Measurements from ENCODE around the gene MUCL3.

DNA sequence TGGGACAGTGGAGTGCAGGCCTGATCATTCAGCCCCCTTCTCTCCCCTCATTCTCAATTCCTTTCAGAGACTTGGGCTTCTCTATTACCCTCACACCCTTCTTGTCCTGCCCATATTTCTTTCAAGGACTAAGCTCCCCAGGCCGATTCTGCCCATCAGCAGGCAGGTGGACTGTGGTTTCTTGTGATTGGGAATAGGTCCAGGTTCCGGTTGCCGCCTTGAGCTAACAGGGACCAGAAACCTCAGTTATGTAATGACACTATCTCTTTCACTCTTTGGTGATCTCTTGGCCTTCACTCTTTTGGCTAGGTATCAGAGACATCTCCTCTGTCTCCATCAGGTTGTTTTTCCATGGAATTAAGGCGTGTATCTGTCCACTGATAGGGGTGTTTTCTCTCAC is 6.5 kb downstream of the MUCL3 start:
- TF ChIP-seq, protein P1, sequence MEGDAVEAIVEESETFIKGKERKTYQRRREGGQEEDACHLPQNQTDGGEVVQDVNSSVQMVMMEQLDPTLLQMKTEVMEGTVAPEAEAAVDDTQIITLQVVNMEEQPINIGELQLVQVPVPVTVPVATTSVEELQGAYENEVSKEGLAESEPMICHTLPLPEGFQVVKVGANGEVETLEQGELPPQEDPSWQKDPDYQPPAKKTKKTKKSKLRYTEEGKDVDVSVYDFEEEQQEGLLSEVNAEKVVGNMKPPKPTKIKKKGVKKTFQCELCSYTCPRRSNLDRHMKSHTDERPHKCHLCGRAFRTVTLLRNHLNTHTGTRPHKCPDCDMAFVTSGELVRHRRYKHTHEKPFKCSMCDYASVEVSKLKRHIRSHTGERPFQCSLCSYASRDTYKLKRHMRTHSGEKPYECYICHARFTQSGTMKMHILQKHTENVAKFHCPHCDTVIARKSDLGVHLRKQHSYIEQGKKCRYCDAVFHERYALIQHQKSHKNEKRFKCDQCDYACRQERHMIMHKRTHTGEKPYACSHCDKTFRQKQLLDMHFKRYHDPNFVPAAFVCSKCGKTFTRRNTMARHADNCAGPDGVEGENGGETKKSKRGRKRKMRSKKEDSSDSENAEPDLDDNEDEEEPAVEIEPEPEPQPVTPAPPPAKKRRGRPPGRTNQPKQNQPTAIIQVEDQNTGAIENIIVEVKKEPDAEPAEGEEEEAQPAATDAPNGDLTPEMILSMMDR (IDR thresholded peaks at IDR 0.05) = no peak
- TF ChIP-seq POLR2AphosphoS5 (IDR thresholded peaks at IDR 0.05) = no peak

Data from prostate gland (tissue), 2 donors.